Activated CD8-positive, alpha-beta memory T cell treated with anti-CD3 and anti-CD28 coated beads for 48 hours (primary cell): ENCODE measurements around the gene KIRREL3.

ENCODE experiments used
- DNase-seq, 3 experiments: peaks; one replicate each; pipeline ENCODE4 v3.0.0-alpha.2; 2020; ENCODE audit warnings: low read depth in 2 of 3, low spot score in 2 of 3

Gene KIRREL3

GRCh38 chr11:126588630-126589491, 411.7 kb downstream of the KIRREL3 start:
- DNase-seq, result no peak

GRCh38 chr11:126587541-126587940, 413.0 kb downstream of the KIRREL3 start:
- no peak for DNase-seq

DNA sequence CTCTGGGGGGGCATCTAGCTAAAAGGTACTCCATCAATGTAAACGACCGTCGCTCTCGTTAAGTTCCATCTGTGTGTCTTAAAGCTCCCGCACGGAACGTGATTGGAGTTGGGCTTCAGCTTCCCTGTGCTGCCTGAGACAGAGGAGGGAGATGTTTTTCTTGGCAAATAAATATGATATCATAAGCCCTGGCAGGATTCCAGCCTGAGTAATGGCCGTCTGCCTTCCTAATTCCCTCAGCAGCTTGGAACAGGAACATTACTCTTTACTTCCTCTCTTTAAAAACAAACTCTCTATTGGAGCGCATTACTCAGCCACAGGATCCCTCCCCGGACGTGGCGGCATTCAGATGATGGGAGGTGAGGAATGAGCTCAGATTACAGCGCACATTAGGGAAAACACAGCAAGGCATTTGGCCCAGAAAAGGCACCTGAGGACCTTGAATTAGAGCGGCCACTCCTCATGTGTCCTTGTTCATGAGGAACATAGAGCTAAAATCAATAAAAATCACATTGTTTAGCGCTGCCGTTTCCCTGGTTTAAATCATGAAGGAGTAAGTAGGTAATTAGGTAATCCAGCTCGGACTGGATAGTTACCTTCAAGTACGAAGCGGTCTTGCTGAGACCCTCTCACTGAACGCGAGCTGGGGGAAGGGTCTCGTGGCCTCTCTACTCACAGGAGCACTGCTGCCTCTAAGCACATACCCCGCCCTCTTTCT, 414.6 kb downstream of the KIRREL3 start:
- DNase-seq, result no peak

DNA sequence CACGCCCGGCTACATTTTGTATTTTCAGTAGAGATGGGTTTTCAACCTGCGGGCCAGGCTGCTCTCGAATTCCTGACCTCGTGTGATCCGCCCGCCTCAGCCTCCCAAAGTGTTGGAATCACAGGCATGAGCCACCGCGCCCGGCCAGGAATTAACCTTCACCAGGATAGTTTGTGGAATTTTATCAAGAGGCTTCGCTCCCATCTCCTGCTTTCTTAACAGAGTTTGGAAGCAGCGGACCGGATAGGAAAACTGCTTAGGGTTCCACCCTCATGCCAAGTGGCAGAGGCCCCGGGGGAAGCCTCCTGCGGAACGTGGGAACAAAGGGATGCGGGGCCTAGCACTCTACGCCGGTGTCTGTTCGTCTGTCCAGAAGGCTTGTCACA, 415.2 kb downstream of the KIRREL3 start:
- DNase-seq, result no peak

- DNase-seq, result no peak
Measured at GRCh38 chr11:126583594-126584427, 416.8 kb downstream of the KIRREL3 start.

GRCh38 chr11:126583101-126583500, 417.5 kb downstream of the KIRREL3 start:
- no peak for DNase-seq

DNA sequence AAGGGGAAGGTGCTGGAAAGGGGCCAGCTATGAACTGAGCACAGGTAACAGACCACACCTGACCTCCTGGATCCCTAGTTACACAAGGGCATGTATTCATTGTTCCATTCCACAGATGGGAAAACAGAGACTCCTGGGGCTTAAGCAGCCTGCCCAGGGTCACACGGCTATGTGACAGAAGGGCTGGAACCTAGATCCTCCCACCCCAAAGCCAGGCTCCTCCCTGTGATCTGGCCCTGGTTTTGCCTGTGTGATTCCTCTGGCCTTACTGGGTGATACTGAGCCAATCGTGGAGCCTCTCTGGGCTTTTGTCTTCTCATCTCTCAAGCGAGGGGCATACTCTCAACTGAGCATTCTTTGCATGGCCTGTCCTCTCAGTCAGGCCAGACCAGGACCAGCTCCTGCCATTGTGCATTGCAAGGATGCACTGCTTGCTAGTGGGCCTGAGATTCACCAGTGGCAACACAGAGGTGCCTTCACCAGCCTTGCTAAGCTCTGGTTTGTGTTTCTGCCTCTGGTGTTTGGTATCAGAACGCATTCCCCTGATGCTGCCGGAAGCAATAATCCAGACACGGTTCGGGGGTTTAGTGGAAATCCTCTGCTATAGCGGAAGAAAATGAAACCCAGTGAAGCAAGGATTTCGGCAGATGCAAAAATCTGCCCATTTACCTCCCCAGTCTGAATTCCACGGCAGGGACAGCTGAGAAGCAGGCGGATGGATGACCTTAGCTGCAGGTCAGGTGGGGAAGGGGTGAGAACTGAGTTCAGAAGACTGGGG, 418.5 kb downstream of the KIRREL3 start:
- DNase-seq, result no peak

GRCh38 chr11:126578426-126578825, 422.1 kb downstream of the KIRREL3 start:
- DNase-seq, result no peak

DNA sequence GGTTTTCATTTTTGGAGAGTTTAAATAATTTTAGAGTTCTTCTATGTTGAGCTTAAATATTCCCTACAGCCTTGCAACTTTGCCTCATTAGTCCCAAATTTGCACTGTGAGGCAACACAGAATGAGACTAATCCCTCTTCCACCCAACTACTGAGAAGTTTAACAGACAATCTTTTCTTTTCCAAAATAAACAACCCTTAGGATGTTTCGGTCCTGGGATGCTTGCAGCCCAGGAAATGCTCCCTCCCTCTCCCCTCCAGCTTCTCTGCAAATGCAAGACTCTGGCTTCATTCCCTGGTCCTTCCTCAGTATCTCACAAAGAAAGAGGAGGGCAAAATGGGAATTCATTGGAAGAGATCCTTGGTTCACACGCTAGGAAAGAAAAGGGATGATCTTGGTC, 422.5 kb downstream of the KIRREL3 start:
- no peak for DNase-seq

DNA sequence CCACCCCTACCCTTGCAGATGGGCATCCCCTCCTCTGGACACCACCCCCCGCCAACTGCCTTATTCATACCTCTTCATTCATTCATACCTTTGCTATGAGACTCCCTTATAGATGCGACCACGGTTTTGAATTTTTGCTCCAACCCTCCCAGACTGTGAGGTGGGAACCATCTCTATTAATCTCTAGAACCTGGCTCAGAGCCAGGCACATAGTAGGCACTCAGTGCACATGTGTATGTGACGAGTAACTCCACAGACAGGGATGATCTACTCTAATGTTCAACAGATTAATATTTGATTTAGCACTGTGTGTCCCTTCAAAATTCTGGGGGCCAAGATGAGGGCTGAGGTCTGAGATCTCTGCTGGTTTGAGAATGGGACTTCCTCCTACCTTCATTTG, 424.7 kb downstream of the KIRREL3 start:
- DNase-seq, result no peak

DNA sequence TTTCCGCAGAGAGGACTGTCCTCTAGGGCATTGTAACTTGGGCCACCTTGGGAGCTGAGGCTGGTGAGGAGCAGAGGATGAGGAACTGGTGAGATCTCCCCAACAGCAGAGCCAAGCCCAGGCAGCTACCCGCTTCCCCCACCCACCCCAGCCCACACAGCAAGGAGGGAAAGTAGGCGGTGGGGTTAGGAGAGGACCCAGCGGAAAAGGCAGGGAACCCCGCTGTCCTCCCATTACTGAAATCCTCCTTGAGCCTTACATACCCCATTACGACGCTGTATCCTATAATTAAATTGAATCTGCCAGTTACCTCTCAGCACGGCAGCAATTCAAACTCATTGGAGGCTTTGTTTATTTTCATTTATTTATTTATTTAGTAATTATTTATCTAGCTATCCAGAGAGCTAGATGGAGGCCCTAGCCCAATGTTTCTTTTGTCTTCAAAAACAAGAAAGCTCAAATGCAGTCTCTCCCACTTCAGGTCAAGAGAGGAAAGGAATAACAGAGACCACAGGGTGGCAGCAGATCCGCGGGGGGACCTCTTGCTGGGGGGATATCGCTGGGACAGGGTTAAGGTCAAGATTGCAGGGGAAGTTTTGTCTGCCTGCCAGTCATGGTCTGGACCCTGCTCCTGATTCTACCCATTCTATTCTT, 427.1 kb downstream of the KIRREL3 start:
- no peak for DNase-seq

- no peak for DNase-seq
Measured at GRCh38 chr11:126570489-126570888, 430.1 kb downstream of the KIRREL3 start.

DNA sequence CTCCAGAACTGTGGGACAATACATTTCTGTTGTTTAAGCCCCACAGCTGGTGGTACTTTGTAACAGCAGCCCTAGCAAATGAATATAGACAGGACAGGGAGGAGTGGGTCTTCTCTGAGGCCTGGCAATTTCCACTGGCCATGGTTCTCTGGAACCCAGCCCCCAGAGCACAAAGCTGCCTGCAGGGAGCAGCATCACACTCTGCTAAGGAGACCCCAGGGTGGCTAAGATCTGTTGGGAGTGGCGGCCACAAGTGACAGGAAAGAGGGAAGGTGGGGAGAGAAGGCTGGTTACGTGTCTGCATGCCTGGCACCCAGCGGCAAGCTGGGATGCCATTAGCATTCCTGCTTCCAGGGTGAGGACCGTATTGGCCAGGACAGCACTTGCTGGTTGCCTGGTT, 433.2 kb downstream of the KIRREL3 start:
- no peak for DNase-seq

DNA sequence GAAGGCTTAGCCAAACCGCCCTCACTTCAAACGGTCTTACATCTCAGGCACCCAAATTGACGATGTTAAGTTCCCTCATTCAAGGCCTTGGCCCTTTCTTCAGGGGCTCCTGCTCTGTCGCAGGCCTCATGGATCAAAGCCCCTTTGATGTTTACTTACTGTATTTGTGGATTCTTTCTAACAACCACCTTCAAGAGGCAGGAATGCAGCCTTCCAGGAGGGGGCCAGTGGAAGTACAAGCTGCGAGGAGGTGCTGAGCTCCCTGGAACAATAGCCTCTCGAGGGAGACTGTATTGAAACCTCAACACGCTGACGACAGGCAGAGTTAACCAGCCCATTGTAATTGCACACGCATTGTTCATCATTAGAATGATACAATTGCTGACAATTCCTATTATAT, 436.0 kb downstream of the KIRREL3 start:
- DNase-seq, result no peak

DNA sequence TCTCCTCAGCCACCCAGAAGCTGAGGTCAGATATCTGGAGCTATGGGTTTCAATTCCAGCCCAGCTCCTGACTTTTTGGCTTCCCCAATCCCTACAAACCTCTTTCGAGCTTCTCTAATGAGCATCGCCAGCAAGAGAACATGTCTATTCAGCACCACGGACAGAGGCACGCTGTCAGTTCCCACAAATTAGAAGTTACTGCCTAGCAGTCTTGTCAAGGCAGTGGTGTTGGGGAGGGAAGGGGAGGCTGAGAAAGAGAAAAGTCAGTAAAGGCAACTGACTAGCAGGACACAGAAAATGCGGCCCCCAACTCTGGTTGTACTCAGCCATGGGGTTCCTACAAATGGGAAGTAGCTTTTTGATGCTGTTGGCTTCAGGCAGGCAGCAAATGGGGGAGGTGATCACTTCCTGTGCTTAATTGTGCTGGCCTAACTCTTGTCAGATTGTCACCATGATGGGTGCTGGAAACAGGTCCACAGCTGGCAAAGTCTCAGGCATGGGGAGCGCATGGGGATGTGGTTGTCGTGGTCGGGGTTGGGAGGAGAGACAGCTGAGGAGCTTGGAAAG, 439.2 kb downstream of the KIRREL3 start:
- no peak for DNase-seq

- no peak for DNase-seq
Measured at GRCh38 chr11:126560221-126560620, 440.3 kb downstream of the KIRREL3 start.

- DNase-seq, result no peak
Measured at GRCh38 chr11:126548581-126549550, 451.7 kb downstream of the KIRREL3 start.

DNA sequence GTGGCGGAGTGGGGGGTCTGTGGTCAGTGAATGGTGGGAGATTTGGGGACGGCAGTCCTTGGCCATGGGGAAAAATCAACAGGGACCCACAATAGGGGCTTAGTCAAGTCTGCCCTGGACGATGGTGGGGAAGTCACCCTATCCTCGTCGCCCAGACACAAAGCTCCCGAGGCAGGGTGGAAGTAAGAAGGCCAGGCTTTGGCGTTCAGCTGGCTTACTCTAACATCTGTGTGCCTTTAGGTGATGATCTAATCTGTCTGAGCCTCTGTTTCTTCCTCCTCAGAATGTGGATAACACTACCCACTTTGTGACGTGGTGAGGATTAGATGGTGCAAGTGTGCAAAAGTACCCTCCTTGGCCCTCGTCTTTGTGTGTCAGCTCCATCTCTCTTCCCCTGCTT, 452.9 kb downstream of the KIRREL3 start:
- DNase-seq, result no peak

DNA sequence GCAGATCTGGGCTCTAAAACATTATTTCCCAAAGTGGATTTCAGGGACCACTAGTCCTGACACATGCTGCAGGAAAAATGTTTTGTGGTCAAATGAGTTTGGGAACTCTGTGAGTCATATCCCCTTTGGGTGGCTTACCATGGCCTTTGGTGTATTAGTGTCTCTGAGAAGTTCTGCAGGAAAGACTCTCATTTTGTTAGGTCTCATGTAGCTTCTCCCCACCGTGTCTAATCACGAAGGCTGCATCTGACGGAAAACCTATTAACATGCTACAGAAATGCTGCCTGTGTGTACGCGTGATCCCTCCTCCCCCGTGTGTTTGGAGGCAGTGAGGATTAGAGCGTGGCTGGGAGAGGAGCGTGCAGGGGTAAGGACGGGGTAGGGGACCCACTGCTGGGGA, 453.4 kb downstream of the KIRREL3 start:
- no peak for DNase-seq
